Smooth muscle cell (in vitro differentiated cells): ENCODE data around the gene LIPF. TPM values are rescaled to one million over a fixed set of nuclear protein-coding genes. Genes with fewer than 3 reads are reported as not detected.
"Not testable (repeated sequence)": the region's sequence is repeated elsewhere in the genome, so short reads cannot be mapped to it uniquely, and the experiment has no call there.

Experiments used
- DNase-seq: peaks from one replicate; lab custom pipeline; 2025; ENCODE audit not compliant: unreplicated experiment; lab: John Stamatoyannopoulos, UW
- H2AFZ ChIP-seq: fragments of 200-600 bp; sonication (generic); 2 replicates; pipeline ENCODE4 v1.6.0; 2016; ENCODE audit warnings: antibody characterized with exemption, low read depth, mild to moderate bottlenecking
- H3F3A ChIP-seq: fragments of 200-600 bp; sonication (generic); 2 replicates; pipeline ENCODE4 v1.6.0; 2017; ENCODE audit warnings: antibody characterized with exemption, low read depth
- H3K27ac ChIP-seq: fragments of 200-600 bp; sonication (generic); 2 replicates; pipeline ENCODE4 v1.5.1; 2016; ENCODE audit warnings: low read depth, mild to moderate bottlenecking
- H3K27me3 ChIP-seq: fragments of 200-600 bp; sonication (generic); 2 replicates; pipeline ENCODE4 v1.6.1; 2016; ENCODE audit warnings: low read depth, mild to moderate bottlenecking
- H3K36me3 ChIP-seq: fragments of 200-600 bp; sonication (generic); 2 replicates; pipeline ENCODE4 v1.5.1; 2016; ENCODE audit warnings: low read depth
- H3K4me1 ChIP-seq: fragments of 200-600 bp; sonication (generic); 2 replicates; pipeline ENCODE4 v1.5.1; 2016; ENCODE audit warnings: low read depth
- H3K4me2 ChIP-seq: fragments of 200-600 bp; sonication (generic); 2 replicates; pipeline ENCODE4 v1.6.0; 2016; ENCODE audit warnings: mild to moderate bottlenecking
- H3K4me3 ChIP-seq: fragments of 200-600 bp; sonication (generic); 2 replicates; pipeline ENCODE4 v1.5.1; 2016; ENCODE audit warnings: mild to moderate bottlenecking
- H3K79me2 ChIP-seq: fragments of 200-600 bp; sonication (generic); 2 replicates; pipeline ENCODE4 v1.6.0; 2016; ENCODE audit warnings: low read depth, mild to moderate bottlenecking
- H3K9ac ChIP-seq: fragments of 200-600 bp; sonication (generic); 2 replicates; pipeline ENCODE4 v1.6.0; 2016; ENCODE audit warnings: low read depth
- H3K9me3 ChIP-seq: fragments of 200-600 bp; sonication (generic); replicated peaks from 2 replicates; pipeline ENCODE4 v1.5.1; 2016; ENCODE audit warnings: low read depth
- H4K20me1 ChIP-seq: fragments of 200-600 bp; sonication (generic); 2 replicates; pipeline ENCODE4 v1.6.0; 2016; ENCODE audit warnings: low read depth
- WGBS: methylation state at CpG from one replicate; pipeline ENCODE4 v1.1.7; 2016; ENCODE audit warnings: low lambda C conversion rate; 5-methylcytosine and 5-hydroxymethylcytosine counted together
- polyA plus RNA-seq: library from polyadenylated mRNA; unstranded; fragments of >200 nt; fragmentation: Nextera tagmentation; extraction: Ambion mirVana; gene quantifications from 2 replicates; pipeline ENCODE4 v1.2.1, GENCODE V29; 2016
- total RNA-seq: library from RNA; depleted of rRNA; stranded (reverse); fragments of >200 nt; gene quantifications from 2 replicates; pipeline ENCODE4 v1.2.3, GENCODE V29; 2014
- TF ChIP-seq, protein P1 (sequence below): fragments of 200-600 bp; sonication (generic); IDR thresholded peaks from 2 replicates; pipeline ENCODE4 v1.5.1; 2017; ENCODE audit warnings: borderline replicate concordance, mild to moderate bottlenecking, antibody characterized with exemption; ENCODE audit not compliant: insufficient read depth, poor library complexity, severe bottlenecking

The LIPF gene
- total and polyA plus RNA-seq, 2 experiments from 2014 or later = not detected

DNA sequence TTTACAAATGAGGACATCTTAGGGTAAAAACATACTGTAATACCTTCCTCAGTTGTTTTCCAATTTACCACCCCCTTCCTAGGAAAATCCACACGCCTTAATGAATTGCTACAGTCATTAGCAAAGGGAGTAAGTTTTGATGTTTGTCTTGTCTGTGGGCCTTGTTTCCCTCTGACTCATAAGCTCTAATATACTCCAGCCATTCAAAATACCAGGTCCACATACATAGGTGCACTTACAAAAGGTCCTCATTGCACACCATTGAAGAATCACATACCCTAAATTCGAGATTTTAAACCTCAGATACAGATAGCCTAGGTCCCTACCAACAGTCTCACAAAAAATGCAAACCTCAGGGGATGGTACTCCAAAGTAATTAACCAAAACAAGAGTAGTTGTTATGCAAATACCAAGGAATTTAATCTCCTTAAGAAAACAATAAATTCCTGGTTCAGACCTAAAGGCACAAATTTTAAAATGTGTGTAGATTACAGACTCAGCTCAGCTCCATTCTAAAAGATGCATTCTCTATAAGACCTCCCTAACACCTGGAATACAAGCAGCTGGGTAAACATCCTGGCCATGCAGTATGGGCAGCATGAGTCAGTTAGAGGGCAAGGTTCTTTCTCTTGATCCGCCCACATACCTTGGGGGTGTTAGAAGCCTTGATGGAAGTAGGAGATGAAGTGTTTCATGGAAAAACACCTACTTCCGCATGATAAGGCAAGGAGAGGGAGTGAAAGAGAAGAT lies 38.8 kb downstream of the LIPF start:
- Histone ChIP-seq H3K36me3 (no peaks in the 10 kb centered on the region), H3K27me3 (peaks cover 10% of the 10 kb centered on the region), H3F3A (no peaks in the 10 kb centered on the region), H3K4me3 (no peak overlapping the region), H3K4me2 (no peak overlapping the region), H3K9me3 (no peaks in the 10 kb centered on the region), H3K9ac (no peak overlapping the region), H2AFZ (no peak overlapping the region), H3K27ac (peak overlapping the region; percentile 3), H4K20me1 (no peaks in the 10 kb centered on the region), H3K4me1 (peaks cover 9% of the 10 kb centered on the region), H3K79me2 (no peaks in the 10 kb centered on the region)
- 28% methylated on average over 4 of the region's 4 CpGs for WGBS
- no peak for DNase-seq
- TF ChIP-seq, protein P1, sequence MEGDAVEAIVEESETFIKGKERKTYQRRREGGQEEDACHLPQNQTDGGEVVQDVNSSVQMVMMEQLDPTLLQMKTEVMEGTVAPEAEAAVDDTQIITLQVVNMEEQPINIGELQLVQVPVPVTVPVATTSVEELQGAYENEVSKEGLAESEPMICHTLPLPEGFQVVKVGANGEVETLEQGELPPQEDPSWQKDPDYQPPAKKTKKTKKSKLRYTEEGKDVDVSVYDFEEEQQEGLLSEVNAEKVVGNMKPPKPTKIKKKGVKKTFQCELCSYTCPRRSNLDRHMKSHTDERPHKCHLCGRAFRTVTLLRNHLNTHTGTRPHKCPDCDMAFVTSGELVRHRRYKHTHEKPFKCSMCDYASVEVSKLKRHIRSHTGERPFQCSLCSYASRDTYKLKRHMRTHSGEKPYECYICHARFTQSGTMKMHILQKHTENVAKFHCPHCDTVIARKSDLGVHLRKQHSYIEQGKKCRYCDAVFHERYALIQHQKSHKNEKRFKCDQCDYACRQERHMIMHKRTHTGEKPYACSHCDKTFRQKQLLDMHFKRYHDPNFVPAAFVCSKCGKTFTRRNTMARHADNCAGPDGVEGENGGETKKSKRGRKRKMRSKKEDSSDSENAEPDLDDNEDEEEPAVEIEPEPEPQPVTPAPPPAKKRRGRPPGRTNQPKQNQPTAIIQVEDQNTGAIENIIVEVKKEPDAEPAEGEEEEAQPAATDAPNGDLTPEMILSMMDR = no peak

- no peaks in the 10 kb centered on the region for H3K9me3 ChIP-seq
- no peaks in the 10 kb centered on the region for H3K27me3 ChIP-seq
- no peaks in the 10 kb centered on the region for H3F3A ChIP-seq
- H2AFZ ChIP-seq = no peak within 1 kb of the TSS
- H3K4me3 ChIP-seq = no peak within 1 kb of the TSS
- no peaks in the 10 kb centered on the region for H4K20me1 ChIP-seq
- H3K27ac ChIP-seq = peak within 1 kb of the TSS; percentile 88
- TF ChIP-seq, protein P1 = no peak
- peaks cover 14% of the 10 kb centered on the region for H3K4me1 ChIP-seq
- peak within 1 kb of the TSS; percentile 79 for H3K9ac ChIP-seq
- DNase-seq = no peak
- H3K79me2 ChIP-seq = no peaks in the 10 kb centered on the region
- 89% methylated on average over 1 of the region's 1 CpG for WGBS
- H3K36me3 ChIP-seq = no peaks in the 10 kb centered on the region
- H3K4me2 ChIP-seq = peak within 1 kb of the TSS; percentile 72
These were observed 41.7 kb downstream of the LIPF start, which contains the start of gene LIPK for GRCh38 chr10:88705958-88706357. Gene LIPK, plus strand, starts transcription at chr10:88706249. Its CDS starts 18,295 bp downstream, at chr10:88724544.

- DNase-seq = no peak
- Histone ChIP-seq H2AFZ (no peak overlapping the region), H3K4me1 (peaks cover 14% of the 10 kb centered on the region), H3K36me3 (no peaks in the 10 kb centered on the region), H3K9me3 (no peaks in the 10 kb centered on the region), H4K20me1 (no peaks in the 10 kb centered on the region), H3K79me2 (no peaks in the 10 kb centered on the region), H3K9ac (peak overlapping the region; percentile 79), H3K4me2 (peak overlapping the region; percentile 72), H3K27ac (peak overlapping the region; percentile 88), H3K4me3 (no peak overlapping the region), H3F3A (no peaks in the 10 kb centered on the region), H3K27me3 (no peaks in the 10 kb centered on the region)
- 40% methylated on average over 2 of the region's 2 CpGs for WGBS
- TF ChIP-seq, protein P1 = no peak
These were observed 43.4 kb downstream of the LIPF start for GRCh38 chr10:88707429-88708155.

- H3K9me3 ChIP-seq, H3K9ac ChIP-seq: not testable (repeated sequence)
These were observed 45.1 kb downstream of the LIPF start for GRCh38 chr10:88709361-88709760.

More at GRCh38 chr10:88709361-88709760, 45.1 kb downstream of the LIPF start:
- H2AFZ ChIP-seq, H3K4me3 ChIP-seq, H3K4me2 ChIP-seq, DNase-seq, H3K27ac ChIP-seq, H3K36me3 ChIP-seq, H3F3A ChIP-seq, H3K27me3 ChIP-seq, H4K20me1 ChIP-seq, H3K79me2 ChIP-seq: not testable (repeated sequence)
- WGBS = 55% methylated on average over 6 of the region's 6 CpGs
- H3K4me1 ChIP-seq = peaks cover 14% of the 10 kb centered on the region
